Skeletal muscle satellite cell (primary cell): ENCODE data around the gene PEPD.

ENCODE experiments used
- H3K27me3 ChIP-seq: 2 replicates; pipeline ENCODE4 v1.7.0; 2013; ENCODE audit warnings: low read length; ENCODE audit not compliant: control insufficient read depth, insufficient read depth
- H3K36me3 ChIP-seq: 2 replicates; pipeline ENCODE4 v1.7.0; 2013; ENCODE audit warnings: mild to moderate bottlenecking, control low read depth, low read length; ENCODE audit not compliant: insufficient read depth
- H3K4me1 ChIP-seq: 2 replicates; pipeline ENCODE4 v1.7.0; 2013; ENCODE audit warnings: low read length; ENCODE audit not compliant: control insufficient read depth, insufficient read depth
- H3K4me2 ChIP-seq: 2 replicates; pipeline ENCODE4 v1.7.0; 2013; ENCODE audit warnings: mild to moderate bottlenecking, low read length
- H3K4me3 ChIP-seq: 2 replicates; pipeline ENCODE4 v1.7.0; 2013; ENCODE audit warnings: low read length
- H3K9ac ChIP-seq: 2 replicates; pipeline ENCODE4 v1.7.0; 2013; ENCODE audit warnings: mild to moderate bottlenecking, low read depth, low read length, moderate library complexity
- H3K9me3 ChIP-seq: replicated peaks from 2 replicates; pipeline ENCODE4 v1.7.0; 2013; ENCODE audit warnings: mild to moderate bottlenecking, control low read depth, low read length

Gene PEPD

GRCh38 chr19:33503030-33503429 lies 18.6 kb downstream of the PEPD start:
- Histone ChIP-seq H3K9me3 (no peaks in the 10 kb centered on the region), H3K4me3 (no peak overlapping the region), H3K9ac (no peak overlapping the region), H3K4me2 (no peak overlapping the region), H3K27me3 (no peaks in the 10 kb centered on the region), H3K36me3 (peaks cover 11% of the 10 kb centered on the region), H3K4me1 (no peaks in the 10 kb centered on the region)

- Histone ChIP-seq H3K9me3 (no peaks in the 10 kb centered on the region), H3K4me3 (no peak overlapping the region), H3K9ac (no peak overlapping the region), H3K36me3 (peaks cover 11% of the 10 kb centered on the region), H3K4me2 (no peak overlapping the region), H3K27me3 (no peaks in the 10 kb centered on the region), H3K4me1 (no peaks in the 10 kb centered on the region)
Observed at GRCh38 chr19:33502521-33502920, 19.1 kb downstream of the PEPD start.

DNA sequence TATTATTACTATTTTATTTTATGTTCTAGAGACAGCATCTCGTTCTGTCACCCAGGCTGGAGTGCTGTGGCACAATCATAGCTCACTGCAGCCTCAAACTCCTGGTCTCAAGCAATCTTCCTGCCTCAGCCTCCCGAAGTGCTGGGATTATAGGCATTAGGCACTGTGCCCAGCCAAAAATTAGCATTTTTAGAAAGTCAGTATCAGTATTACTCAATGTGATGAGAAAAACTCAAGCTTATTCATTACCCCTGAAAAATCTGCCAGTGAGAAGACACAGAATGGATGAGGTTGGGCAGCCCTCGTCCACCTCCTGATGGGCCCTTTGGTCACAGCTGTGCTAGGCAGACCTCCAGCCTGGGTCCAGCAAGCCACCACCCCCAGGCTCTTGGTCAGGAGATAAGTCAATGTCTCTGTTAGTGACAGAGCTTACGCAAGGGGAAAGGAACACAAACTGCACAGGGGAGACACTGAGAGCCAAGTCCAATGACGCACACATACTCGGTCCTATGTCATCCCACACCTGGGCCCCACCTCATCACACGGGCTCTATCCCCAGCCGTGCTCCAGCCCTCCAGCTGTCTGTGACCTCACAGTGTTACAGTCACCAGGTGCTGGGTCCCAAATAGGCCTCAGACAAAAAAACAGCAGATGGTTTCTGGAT lies 19.8 kb downstream of the PEPD start:
- no peaks in the 10 kb centered on the region for H3K9me3 ChIP-seq
- no peak overlapping the region for H3K4me2 ChIP-seq
- H3K27me3 ChIP-seq = no peaks in the 10 kb centered on the region
- H3K4me1 ChIP-seq = no peaks in the 10 kb centered on the region
- peaks cover 11% of the 10 kb centered on the region for H3K36me3 ChIP-seq
- no peak overlapping the region for H3K9ac ChIP-seq
- H3K4me3 ChIP-seq = no peak overlapping the region

GRCh38 chr19:33500991-33501390 lies 20.6 kb downstream of the PEPD start:
- Histone ChIP-seq H3K9me3 (no peaks in the 10 kb centered on the region), H3K27me3 (no peaks in the 10 kb centered on the region), H3K36me3 (peaks cover 11% of the 10 kb centered on the region), H3K4me2 (no peak overlapping the region), H3K4me1 (no peaks in the 10 kb centered on the region), H3K9ac (no peak overlapping the region), H3K4me3 (no peak overlapping the region)

DNA sequence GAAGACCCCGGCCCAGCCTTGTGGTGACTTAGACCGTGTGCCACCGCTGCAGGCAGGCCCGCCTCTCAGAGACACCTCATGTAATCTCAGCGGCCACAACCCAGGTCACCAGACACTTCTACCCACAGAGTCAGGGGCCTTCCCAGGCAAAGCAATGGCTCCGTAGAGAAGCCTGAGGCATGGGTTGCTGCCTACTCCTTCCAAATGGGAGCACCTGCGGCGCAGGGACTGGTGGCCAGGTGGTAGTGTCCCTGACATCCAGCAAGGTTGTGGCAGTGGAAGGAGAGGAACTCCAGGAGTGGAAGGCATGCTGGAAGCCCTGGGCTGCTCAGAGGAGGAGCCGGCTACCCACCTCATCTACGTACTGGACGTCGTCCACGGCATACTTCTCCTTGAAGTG lies 21.0 kb downstream of the PEPD start:
- H3K4me3 ChIP-seq = no peak overlapping the region

GRCh38 chr19:33499671-33500506 lies 21.7 kb downstream of the PEPD start:
- Histone ChIP-seq H3K9me3 (no peaks in the 10 kb centered on the region), H3K36me3 (peaks cover 11% of the 10 kb centered on the region), H3K4me1 (no peaks in the 10 kb centered on the region), H3K4me2 (no peak overlapping the region), H3K27me3 (no peaks in the 10 kb centered on the region), H3K4me3 (no peak overlapping the region), H3K9ac (no peak overlapping the region)

More for the DNA sequence above, 21.0 kb downstream of the PEPD start:
- H3K9me3 ChIP-seq = no peaks in the 10 kb centered on the region
- no peaks in the 10 kb centered on the region for H3K27me3 ChIP-seq
- no peak overlapping the region for H3K4me2 ChIP-seq
- H3K36me3 ChIP-seq = peaks cover 11% of the 10 kb centered on the region
- no peaks in the 10 kb centered on the region for H3K4me1 ChIP-seq
- H3K9ac ChIP-seq = no peak overlapping the region

DNA sequence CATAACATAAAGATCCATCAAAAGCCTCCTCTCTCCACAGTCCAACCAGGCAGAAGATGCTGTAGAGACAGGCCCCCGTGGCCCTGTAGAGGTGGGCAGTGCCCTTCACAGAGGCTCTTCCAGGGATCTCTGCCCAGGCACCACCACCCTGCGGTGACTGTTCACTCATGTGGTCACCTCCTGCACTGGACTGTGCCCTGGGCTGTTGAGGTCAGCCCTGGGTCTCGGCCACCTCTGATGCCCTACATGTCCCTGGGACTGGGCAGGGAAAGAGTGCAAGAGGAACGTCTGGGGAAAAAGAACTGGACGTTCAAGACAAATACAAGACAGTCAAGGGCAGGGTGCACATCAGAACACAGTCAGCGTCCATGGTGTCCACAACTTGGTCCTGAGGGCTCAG lies 22.3 kb downstream of the PEPD start:
- Histone ChIP-seq H3K27me3 (no peaks in the 10 kb centered on the region), H3K4me3 (no peak overlapping the region), H3K36me3 (peaks cover 11% of the 10 kb centered on the region), H3K9me3 (no peaks in the 10 kb centered on the region), H3K4me2 (no peak overlapping the region), H3K9ac (no peak overlapping the region), H3K4me1 (no peaks in the 10 kb centered on the region)

GRCh38 chr19:33498391-33499000 lies 23.1 kb downstream of the PEPD start:
- H3K4me2 ChIP-seq = no peak overlapping the region
- H3K36me3 ChIP-seq = peaks cover 11% of the 10 kb centered on the region
- no peaks in the 10 kb centered on the region for H3K27me3 ChIP-seq
- H3K9me3 ChIP-seq = no peaks in the 10 kb centered on the region
- H3K9ac ChIP-seq = no peak overlapping the region
- H3K4me3 ChIP-seq = no peak overlapping the region
- H3K4me1 ChIP-seq = no peaks in the 10 kb centered on the region

DNA sequence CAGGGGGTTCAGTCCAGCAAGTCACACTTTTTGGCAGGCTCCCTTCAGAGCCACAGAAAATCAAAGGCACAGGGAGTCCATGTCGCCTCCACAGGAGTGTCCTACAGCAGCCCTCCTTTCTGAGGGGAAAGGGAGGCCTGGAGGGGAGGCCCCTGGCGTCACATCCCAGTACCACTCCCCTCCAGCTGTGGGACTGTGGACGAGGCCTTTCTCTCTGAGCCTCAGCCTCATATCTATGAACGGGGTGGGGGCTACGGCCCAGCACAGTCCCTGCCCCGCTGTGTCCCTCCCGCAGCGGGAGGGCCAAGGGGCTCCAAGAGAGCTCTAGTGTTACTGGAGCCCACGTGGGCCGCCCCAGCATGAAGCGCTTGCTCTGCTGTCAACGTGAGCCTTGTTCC lies 23.8 kb downstream of the PEPD start:
- Histone ChIP-seq H3K27me3 (no peaks in the 10 kb centered on the region), H3K9ac (no peak overlapping the region), H3K4me1 (no peaks in the 10 kb centered on the region), H3K4me2 (no peak overlapping the region), H3K4me3 (no peak overlapping the region), H3K9me3 (no peaks in the 10 kb centered on the region), H3K36me3 (peaks cover 11% of the 10 kb centered on the region)

- no peaks in the 10 kb centered on the region for H3K4me1 ChIP-seq
- H3K9me3 ChIP-seq = no peaks in the 10 kb centered on the region
- H3K9ac ChIP-seq = no peak overlapping the region
- no peaks in the 10 kb centered on the region for H3K27me3 ChIP-seq
- H3K4me3 ChIP-seq = no peak overlapping the region
- no peak overlapping the region for H3K4me2 ChIP-seq
- H3K36me3 ChIP-seq = peaks cover 11% of the 10 kb centered on the region
Observed at GRCh38 chr19:33497131-33497777, 24.3 kb downstream of the PEPD start.
